ENCODE data around the gene BRD1.

DNA sequence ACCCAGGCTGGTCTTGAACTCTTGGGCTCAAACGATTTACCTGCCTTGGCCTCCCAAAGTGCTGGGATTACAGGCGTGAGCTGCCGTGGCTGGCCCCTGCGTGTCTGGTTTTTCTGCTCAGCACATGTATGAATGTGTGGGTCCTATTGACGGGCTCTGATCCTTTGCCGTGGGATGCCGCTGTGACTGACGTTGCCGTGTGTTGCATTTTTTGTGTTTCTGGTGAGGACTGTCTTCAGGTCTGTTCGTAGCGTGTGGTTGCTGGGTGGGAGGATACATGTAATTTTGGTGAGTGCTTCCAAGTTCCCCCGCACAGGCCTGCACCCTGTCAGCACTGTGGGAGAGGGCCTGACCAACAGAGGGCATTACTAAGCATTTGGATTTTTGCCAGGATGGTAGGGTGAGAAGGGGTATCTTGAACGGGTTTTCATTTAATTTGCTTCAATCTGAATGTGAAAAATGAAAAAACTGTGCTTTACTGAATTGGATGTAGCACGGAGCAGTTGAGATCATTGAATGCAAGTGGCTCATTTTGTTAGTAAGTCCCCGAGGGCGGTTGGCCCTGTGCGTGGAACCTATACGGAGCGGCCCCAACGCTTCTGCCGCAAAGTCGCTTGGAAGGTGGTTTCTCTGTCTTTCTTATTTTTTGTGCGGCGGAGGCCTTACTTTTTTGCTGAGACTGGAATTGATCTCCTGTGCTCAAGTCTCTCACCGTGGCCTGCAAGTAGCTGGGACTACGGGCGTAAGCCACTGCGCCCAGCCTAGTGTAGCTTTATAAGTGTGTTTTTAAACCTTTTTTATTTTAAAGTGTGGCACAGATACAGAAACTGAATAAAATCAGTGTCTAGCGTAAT lies 34.2 kb upstream of the BRD1 start:
- TF ChIP-seq POU2F2 (IDR thresholded peaks at IDR 0.05; ENCODE audit: low read depth, low read length) (no peak), TAF1 (IDR thresholded peaks at IDR 0.05; ENCODE audit: low read depth, low read length) (no peak), POLR2AphosphoS5 (IDR thresholded peaks at IDR 0.05; ENCODE audit: low read depth, low read length) (no peak)
